GM23338 (cell line): ENCODE results near the gene WWOX.

Source experiments
- CREB1 ChIP-seq: fragments of 250-450 bp; sonication (Bioruptor Pico); IDR thresholded peaks from 2 replicates; pipeline ENCODE4 v1.5.0; 2020; ENCODE audit warnings: low read depth, mild to moderate bottlenecking, moderate library complexity
- EZH2 ChIP-seq: fragments of 200-600 bp; sonication (generic); IDR thresholded peaks from one replicate; pipeline ENCODE4 v1.8.0; 2017; ENCODE audit warnings: antibody characterized with exemption, mild to moderate bottlenecking, low read depth; ENCODE audit not compliant: unreplicated experiment
- EZH2phosphoT487 ChIP-seq: fragments of 200-600 bp; sonication (generic); IDR thresholded peaks from one replicate; pipeline ENCODE4 v1.8.1; 2018; ENCODE audit warnings: antibody characterized with exemption; ENCODE audit not compliant: unreplicated experiment
- JUNB ChIP-seq: IDR thresholded peaks from one replicate; pipeline ENCODE4 v1.6.1; 2016; ENCODE audit warnings: antibody characterized with exemption; ENCODE audit not compliant: unreplicated experiment
- NANOG ChIP-seq: IDR thresholded peaks from 2 replicates; pipeline ENCODE4 v1.6.1; 2016; ENCODE audit warnings: antibody characterized with exemption, borderline replicate concordance
- POLR2AphosphoS5 ChIP-seq: IDR thresholded peaks from 2 replicates; pipeline ENCODE4 v1.6.1; 2016; ENCODE audit warnings: antibody characterized with exemption, low read depth
- STAT1 ChIP-seq: IDR thresholded peaks from one replicate; pipeline ENCODE4 v1.6.1; 2016; ENCODE audit warnings: antibody characterized with exemption; ENCODE audit not compliant: unreplicated experiment
- ZNF331 ChIP-seq: fragments of 250-450 bp; sonication (Bioruptor Pico); IDR thresholded peaks from 2 replicates; pipeline ENCODE4 v1.5.0; 2020; ENCODE audit warnings: low read depth, mild to moderate bottlenecking, moderate library complexity
- TF ChIP-seq, protein P1 (sequence below), 2 experiments: fragments of 200-600 bp in 1 of 2; sonication (generic) in 1 of 2; conservative IDR thresholded peaks; 2 replicates each; pipeline versions ENCODE4 v1.5.1 to v1.6.1; 2016 to 2017; ENCODE audit warnings: antibody characterized with exemption in 2 of 2, low read depth in 2 of 2, mild to moderate bottlenecking in 2 of 2, moderate library complexity in 1 of 2
- TF ChIP-seq, protein P2 (sequence below): IDR thresholded peaks from 2 replicates; pipeline ENCODE4 v1.6.1; 2016; ENCODE audit warnings: antibody characterized with exemption
- TF ChIP-seq, protein P3 (sequence below): IDR thresholded peaks from one replicate; pipeline ENCODE4 v1.6.1; 2018; ENCODE audit warnings: antibody characterized with exemption; ENCODE audit not compliant: unreplicated experiment

DNA sequence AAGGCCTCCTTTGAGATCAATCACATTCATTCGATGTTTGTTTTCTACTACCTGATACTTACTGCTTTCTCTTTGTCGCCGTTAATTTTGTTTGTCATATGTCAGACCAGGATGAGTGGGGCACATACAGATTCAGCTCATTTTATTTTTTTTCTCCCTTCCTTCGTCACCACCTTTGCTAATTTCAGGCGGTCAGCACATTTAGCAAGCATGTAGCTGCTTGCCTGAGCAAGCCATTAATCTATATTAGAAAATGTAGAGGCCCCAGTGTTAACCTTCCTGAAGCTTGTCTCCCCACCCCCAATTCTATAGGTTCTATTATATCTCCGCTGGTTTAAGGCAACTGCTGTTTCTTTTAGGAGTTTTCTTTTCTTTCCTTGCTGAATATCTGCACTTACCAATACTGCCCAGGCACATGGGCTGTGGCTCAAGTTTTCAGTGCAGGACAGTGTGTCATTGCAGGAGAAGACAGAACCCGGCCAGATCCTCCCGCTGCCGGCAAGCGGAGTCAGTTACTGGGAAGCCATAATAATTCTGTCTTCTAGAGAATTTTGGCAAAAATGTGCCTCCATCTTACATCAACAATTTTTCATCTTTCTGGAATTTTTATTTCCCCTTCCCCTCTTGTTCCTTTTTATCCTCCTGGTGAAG lies 714.3 kb downstream of the WWOX start:
- TF ChIP-seq, protein P1, sequence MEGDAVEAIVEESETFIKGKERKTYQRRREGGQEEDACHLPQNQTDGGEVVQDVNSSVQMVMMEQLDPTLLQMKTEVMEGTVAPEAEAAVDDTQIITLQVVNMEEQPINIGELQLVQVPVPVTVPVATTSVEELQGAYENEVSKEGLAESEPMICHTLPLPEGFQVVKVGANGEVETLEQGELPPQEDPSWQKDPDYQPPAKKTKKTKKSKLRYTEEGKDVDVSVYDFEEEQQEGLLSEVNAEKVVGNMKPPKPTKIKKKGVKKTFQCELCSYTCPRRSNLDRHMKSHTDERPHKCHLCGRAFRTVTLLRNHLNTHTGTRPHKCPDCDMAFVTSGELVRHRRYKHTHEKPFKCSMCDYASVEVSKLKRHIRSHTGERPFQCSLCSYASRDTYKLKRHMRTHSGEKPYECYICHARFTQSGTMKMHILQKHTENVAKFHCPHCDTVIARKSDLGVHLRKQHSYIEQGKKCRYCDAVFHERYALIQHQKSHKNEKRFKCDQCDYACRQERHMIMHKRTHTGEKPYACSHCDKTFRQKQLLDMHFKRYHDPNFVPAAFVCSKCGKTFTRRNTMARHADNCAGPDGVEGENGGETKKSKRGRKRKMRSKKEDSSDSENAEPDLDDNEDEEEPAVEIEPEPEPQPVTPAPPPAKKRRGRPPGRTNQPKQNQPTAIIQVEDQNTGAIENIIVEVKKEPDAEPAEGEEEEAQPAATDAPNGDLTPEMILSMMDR (conservative IDR thresholded peaks at IDR 0.05; ENCODE audit: low read depth in 2 of 2), result no peak
- TF ChIP-seq POLR2AphosphoS5 (no peak), EZH2phosphoT487 (no peak), EZH2 (no peak), CREB1 (no peak), STAT1 (no peak), JUNB (no peak), ZNF331 (CRISPR knock-in tag) (no peak), NANOG (no peak)
- TF ChIP-seq, protein P2, sequence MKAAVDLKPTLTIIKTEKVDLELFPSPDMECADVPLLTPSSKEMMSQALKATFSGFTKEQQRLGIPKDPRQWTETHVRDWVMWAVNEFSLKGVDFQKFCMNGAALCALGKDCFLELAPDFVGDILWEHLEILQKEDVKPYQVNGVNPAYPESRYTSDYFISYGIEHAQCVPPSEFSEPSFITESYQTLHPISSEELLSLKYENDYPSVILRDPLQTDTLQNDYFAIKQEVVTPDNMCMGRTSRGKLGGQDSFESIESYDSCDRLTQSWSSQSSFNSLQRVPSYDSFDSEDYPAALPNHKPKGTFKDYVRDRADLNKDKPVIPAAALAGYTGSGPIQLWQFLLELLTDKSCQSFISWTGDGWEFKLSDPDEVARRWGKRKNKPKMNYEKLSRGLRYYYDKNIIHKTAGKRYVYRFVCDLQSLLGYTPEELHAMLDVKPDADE, result no peak
- TF ChIP-seq, protein P3, sequence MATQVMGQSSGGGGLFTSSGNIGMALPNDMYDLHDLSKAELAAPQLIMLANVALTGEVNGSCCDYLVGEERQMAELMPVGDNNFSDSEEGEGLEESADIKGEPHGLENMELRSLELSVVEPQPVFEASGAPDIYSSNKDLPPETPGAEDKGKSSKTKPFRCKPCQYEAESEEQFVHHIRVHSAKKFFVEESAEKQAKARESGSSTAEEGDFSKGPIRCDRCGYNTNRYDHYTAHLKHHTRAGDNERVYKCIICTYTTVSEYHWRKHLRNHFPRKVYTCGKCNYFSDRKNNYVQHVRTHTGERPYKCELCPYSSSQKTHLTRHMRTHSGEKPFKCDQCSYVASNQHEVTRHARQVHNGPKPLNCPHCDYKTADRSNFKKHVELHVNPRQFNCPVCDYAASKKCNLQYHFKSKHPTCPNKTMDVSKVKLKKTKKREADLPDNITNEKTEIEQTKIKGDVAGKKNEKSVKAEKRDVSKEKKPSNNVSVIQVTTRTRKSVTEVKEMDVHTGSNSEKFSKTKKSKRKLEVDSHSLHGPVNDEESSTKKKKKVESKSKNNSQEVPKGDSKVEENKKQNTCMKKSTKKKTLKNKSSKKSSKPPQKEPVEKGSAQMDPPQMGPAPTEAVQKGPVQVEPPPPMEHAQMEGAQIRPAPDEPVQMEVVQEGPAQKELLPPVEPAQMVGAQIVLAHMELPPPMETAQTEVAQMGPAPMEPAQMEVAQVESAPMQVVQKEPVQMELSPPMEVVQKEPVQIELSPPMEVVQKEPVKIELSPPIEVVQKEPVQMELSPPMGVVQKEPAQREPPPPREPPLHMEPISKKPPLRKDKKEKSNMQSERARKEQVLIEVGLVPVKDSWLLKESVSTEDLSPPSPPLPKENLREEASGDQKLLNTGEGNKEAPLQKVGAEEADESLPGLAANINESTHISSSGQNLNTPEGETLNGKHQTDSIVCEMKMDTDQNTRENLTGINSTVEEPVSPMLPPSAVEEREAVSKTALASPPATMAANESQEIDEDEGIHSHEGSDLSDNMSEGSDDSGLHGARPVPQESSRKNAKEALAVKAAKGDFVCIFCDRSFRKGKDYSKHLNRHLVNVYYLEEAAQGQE, result no peak
